GM08714 (cell line): ENCODE measurements around the gene SOCS1.

Source experiments
- H3K4me3 ChIP-seq: fragments of 200-500 bp; sonication (Bioruptor generic); 2 replicates; pipeline ENCODE4 v1.5.1; 2014; ENCODE audit warnings: mild to moderate bottlenecking, low read length, inconsistent platforms
- ZNF274 ChIP-seq: IDR thresholded peaks from 2 replicates; pipeline ENCODE4 v1.6.1; 2012; ENCODE audit warnings: mild to moderate bottlenecking, low read depth, low read length

Gene SOCS1

DNA sequence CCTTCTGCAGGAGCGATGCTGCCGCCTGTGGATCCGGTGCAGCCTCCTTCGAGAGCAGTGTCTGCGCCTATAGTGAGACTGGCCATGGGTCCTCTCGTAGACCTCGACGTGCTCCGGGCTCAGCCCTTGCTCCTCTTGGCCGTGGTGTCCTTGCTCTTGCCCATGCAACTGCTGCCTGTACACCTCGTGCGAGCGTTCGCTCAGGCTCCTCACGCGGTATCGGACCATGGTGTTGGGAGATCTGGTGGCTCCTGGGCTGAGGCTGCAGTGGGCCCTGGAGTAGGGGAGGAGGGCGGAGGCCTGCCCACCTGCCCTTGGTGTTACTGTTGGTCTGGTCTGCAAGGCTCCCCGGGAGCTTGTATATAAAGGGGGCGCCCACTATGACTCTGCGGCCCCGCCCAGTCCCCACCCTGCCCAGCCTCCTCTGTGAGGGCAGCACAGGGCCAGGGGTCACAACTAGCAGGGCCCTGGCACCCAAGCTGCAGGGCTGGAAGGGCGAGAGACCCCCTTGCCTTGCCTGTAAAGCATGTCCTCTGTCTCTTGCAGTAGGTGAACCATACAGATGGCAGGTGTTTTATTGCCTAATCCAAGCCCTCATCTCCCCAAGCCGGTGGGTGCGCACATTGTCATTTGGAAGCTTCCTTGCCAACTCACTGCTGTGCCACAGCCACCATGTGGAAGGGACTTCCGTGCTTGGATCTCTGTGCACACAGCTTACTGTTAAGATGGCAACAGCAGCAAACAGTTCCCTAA, 20.3 kb upstream of the SOCS1 start, which contains the start of gene PRM2:
Gene PRM2 (minus strand): TSS at position 338 of the 753 bp plus-strand sequence. CDS start 110 bp downstream, at position 228.
- no peak for TF ChIP-seq ZNF274
- H3K4me3 ChIP-seq = no peak within 1 kb of the TSS

DNA sequence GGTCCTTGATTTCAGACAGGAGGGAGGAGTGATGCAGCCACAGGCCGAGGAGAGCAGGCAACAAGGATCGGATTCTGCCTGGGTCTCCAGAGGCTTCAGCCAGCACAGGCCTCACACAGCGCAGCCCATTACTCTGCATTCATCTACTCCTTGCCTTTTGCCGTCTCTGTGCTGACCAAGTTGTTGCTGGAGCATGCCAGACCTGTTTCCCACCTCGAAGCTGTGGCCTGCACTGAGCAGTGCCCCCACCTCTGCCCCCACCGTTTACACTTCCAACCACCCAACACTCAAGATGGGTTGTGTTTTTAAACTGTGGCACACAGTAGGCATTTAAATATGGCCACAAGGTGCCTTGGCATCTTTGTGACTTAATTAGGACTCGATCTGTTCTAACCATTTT, 19.0 kb upstream of the SOCS1 start:
- no peak for TF ChIP-seq ZNF274
- H3K4me3 ChIP-seq = no peak overlapping the region

GRCh38 chr16:11273721-11274324, 17.8 kb upstream of the SOCS1 start:
- TF ChIP-seq ZNF274 = no peak
- no peak overlapping the region for H3K4me3 ChIP-seq

DNA sequence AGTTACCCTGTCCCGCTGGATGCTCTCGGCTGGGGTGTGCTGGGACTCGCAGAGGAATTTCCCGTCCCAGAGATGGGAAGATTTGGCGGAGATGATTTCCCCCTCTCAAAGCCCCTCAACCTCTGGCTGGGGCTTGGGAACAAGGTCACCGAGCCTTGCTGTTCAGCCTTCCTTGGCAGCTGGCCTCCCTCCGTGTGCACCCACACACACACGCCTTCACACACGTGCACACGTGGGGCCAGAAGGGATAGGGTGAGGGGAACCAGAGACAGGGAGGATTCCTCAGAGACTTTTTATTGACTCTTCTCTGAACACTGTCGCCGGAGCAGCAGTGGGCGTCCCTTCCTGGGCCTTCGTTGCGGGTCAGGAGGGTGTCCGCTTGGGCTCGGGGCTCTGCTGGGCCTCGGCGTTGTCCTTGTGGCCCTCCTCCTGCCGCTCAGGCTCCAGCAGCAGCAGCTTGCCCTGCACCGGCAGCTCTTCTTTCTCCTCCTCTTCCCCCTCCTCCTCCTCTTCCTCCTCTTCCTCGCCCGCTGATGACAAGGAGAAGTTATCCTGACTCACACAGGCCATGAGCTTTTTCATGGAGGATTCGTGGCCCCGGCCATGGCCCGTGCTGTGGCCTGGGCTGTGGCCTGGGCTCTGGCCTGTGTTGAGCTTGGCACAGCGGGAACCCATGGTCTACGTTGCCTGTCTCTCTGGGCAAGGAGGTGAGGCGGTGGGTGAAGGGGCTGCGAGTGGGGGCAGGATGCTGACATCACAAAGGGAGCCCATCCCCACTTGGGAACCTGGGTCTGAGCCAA, 17.1 kb upstream of the SOCS1 start, which contains the start of gene PRM3:
Gene PRM3 (minus strand): TSS at position 709 of the 800 bp plus-strand sequence. CDS start 34 bp downstream, at position 675.
- TF ChIP-seq ZNF274 = no peak
- H3K4me3 ChIP-seq = no peak within 1 kb of the TSS

DNA sequence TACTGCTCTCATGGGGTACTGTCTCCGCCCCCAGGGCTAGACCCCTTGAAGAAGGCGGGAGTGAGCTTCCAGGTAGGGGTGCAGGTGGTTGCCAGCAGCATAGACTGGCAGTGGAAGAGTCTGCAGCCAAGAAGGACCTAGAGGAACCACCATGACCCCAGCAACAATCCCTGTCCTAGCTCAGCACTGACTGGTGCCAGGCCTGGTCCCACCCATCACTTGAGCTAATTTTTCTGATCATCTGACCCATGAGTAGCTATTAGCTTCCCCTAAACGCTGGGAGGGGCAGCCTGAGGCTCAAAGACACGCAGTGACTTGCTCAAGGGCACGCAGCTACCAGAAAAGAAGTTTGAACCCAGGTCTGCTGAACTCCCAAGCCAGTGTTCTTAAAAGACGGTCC, 16.5 kb upstream of the SOCS1 start:
- TF ChIP-seq ZNF274 = no peak
- H3K4me3 ChIP-seq = no peak overlapping the region

GRCh38 chr16:11271610-11272009, 15.6 kb upstream of the SOCS1 start:
- H3K4me3 ChIP-seq = no peak overlapping the region
- TF ChIP-seq ZNF274 = no peak

DNA sequence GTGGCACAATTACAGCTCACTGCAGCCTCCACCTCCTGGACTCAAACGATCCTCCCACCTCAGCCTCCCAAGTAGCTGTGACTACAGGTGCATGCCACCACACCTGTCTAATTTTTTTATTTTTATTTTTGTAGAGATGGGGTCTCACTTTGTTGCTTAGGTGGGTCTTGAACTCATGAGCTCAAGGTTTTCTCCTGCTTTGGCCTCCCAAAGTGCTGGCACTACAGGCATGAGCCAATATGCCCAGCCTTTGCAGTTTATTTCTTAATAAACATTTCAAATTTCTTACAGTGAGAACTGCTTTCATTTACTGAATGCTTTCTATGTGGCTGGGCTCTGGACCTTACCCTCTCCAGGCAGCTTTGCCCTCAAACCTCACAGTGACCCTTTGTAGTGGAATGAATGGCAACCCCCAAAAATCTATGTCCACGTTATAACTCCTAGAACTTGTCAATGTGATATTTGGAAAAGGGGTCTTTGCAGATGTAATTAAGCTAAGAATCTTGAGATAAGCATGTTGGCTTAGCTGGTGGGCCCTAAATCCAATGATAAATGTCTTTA, 14.7 kb upstream of the SOCS1 start:
- no peak for TF ChIP-seq ZNF274
- no peak overlapping the region for H3K4me3 ChIP-seq

GRCh38 chr16:11268921-11269375, 12.9 kb upstream of the SOCS1 start, which contains the start of gene TNP2:
TNP2 (minus strand) TSS chr16:11269325; CDS start chr16:11269262, 63 bp downstream.
- H3K4me3 ChIP-seq = no peak within 1 kb of the TSS
- TF ChIP-seq ZNF274 = no peak

DNA sequence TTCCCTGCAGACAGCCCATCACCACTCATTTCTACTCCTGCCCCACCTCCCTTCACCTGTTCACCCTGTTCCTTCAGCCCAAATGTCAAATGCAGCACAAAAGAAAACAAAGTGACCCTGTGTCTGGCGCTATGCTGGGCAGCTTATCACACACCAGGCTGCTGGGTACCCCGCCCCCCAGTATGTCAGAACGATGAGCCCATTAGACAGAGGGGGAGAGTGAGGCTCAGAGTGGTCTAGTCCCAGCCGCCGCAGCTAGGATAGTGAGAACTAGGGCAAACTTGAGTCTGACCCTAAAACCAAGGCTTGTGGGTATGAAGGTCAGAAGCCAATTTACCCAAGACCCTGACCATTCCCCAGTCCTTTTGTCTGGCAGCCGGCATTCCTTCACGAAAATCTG, 9.1 kb upstream of the SOCS1 start:
- no peak for TF ChIP-seq ZNF274
- H3K4me3 ChIP-seq = no peak overlapping the region

- H3K4me3 ChIP-seq = no peak overlapping the region
- TF ChIP-seq ZNF274 = no peak
Observed at GRCh38 chr16:11264155-11264832, 8.3 kb upstream of the SOCS1 start.

DNA sequence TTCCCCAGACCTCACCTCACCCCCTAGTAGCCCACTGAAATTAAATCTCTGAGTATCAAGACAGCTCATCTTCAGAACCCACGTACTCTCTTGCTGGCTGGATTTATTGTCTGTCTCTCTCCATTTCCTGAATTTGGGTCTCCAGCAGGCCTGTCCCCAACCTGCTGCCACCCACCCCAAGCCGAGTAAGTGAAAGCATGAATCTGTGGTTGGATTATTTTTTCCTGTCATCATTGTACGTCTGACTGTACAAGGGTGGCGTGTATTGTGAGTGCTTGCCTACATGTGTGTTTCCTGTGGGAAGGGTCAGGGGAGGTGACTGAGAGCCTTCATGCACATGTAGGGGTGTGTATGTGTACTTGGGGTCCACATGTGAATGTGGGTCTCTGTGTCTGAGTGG, 7.7 kb upstream of the SOCS1 start:
- TF ChIP-seq ZNF274 = no peak
- no peak overlapping the region for H3K4me3 ChIP-seq

- H3K4me3 ChIP-seq = no peak overlapping the region
- no peak for TF ChIP-seq ZNF274
Observed at GRCh38 chr16:11262915-11263314, 6.9 kb upstream of the SOCS1 start.

DNA sequence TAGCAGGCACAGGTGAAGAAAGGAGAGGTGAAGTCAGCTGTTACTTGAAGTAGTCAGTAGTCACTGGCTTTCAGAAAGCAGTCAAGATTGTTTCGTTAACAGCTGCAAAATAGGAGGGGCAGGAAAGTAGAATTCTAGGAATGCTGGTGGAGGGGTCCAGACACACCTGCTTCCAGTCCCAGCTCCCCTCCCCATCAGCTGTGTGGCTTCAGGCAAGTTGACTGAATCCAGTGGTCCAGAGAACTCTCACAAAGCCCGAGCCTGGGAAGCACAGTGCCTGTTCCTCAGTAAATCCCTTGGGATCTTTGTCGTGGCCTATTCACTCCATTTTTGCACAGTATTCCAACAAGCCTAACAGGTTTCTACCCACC, 4.6 kb upstream of the SOCS1 start:
- H3K4me3 ChIP-seq = no peak overlapping the region
- no peak for TF ChIP-seq ZNF274

GRCh38 chr16:11259655-11260595, 3.9 kb upstream of the SOCS1 start:
- H3K4me3 ChIP-seq = no peak overlapping the region
- no peak for TF ChIP-seq ZNF274
